ENCODE measurements around the gene AP2A2. TPM values are rescaled to one million over a fixed set of nuclear protein-coding genes. Genes with fewer than 3 reads are reported as not detected.

AP2A2 gene
- total RNA-seq, 1 donor from 2014 or later, result 89.1 TPM

GRCh38 chr11:1041936-1042608 lies 116.4 kb downstream of the AP2A2 start:
- H3K36me3 Mint-ChIP-seq, result no peaks in the 10 kb centered on the region
- no peak overlapping the region for H3K4me3 Mint-ChIP-seq
- H3K4me1 Mint-ChIP-seq, result no peaks in the 10 kb centered on the region
- H3K9me3 Mint-ChIP-seq, result peaks cover 6% of the 10 kb centered on the region
- no peak overlapping the region for H3K27ac Mint-ChIP-seq
- TF ChIP-seq, protein P1, sequence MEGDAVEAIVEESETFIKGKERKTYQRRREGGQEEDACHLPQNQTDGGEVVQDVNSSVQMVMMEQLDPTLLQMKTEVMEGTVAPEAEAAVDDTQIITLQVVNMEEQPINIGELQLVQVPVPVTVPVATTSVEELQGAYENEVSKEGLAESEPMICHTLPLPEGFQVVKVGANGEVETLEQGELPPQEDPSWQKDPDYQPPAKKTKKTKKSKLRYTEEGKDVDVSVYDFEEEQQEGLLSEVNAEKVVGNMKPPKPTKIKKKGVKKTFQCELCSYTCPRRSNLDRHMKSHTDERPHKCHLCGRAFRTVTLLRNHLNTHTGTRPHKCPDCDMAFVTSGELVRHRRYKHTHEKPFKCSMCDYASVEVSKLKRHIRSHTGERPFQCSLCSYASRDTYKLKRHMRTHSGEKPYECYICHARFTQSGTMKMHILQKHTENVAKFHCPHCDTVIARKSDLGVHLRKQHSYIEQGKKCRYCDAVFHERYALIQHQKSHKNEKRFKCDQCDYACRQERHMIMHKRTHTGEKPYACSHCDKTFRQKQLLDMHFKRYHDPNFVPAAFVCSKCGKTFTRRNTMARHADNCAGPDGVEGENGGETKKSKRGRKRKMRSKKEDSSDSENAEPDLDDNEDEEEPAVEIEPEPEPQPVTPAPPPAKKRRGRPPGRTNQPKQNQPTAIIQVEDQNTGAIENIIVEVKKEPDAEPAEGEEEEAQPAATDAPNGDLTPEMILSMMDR (IDR thresholded peaks at IDR 0.05; ENCODE audit: unreplicated experiment), result no peak
- DNase-seq (ENCODE audit: low spot score in 2 of 2, unreplicated experiment in 2 of 2), result no peak
- peaks cover 8% of the 10 kb centered on the region for H3K27me3 Mint-ChIP-seq (ENCODE audit: low read depth)

- peaks cover 6% of the 10 kb centered on the region for H3K9me3 Mint-ChIP-seq
Measured at GRCh38 chr11:1042626-1043562, 117.2 kb downstream of the AP2A2 start.

DNA sequence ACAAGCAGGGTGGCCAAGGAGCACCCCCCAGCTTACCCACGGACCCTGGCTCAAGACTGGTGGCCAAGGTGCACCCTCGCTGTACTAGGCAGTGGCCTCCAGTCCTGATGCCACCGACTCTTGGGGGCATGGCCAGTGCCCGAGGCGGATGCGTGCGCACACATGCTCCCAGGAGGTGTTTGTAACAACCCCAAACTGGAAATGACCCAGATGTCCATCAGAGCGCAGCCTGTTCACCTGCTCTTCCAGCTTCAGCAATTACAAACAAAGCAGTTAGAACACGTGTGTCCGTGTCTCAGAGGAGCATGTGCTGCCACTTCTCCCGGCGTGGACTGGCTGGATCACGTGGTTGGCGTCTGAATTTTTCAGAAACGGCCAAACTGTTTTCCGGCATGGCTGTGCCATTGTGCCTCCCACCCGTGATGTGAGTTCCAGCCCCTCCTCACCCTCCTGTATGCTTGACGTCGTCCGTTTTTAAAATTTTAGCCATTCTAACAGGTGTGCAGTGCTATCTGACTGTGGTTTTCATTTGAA lies 118.0 kb downstream of the AP2A2 start:
- TF ChIP-seq, protein P1 (IDR thresholded peaks at IDR 0.05; ENCODE audit: unreplicated experiment), result no peak
- DNase-seq (ENCODE audit: low spot score in 2 of 2, unreplicated experiment in 2 of 2), result no peak
- Mint-ChIP-seq H3K4me1 (no peaks in the 10 kb centered on the region), H3K4me3 (no peak overlapping the region), H3K27me3 (ENCODE audit: low read depth) (peaks cover 15% of the 10 kb centered on the region), H3K27ac (no peak overlapping the region), H3K9me3 (peaks cover 6% of the 10 kb centered on the region), H3K36me3 (no peaks in the 10 kb centered on the region)

More at GRCh38 chr11:1042626-1043562, 117.2 kb downstream of the AP2A2 start:
- no peak overlapping the region for H3K4me3 Mint-ChIP-seq
- TF ChIP-seq, protein P1 (IDR thresholded peaks at IDR 0.05; ENCODE audit: unreplicated experiment), result no peak
- no peaks in the 10 kb centered on the region for H3K36me3 Mint-ChIP-seq
- no peak overlapping the region for H3K27ac Mint-ChIP-seq
- DNase-seq (ENCODE audit: low spot score in 2 of 2, unreplicated experiment in 2 of 2), result peak in 1 of 2 experiments; percentile 10
- H3K4me1 Mint-ChIP-seq, result no peaks in the 10 kb centered on the region
- H3K27me3 Mint-ChIP-seq (ENCODE audit: low read depth), result peaks cover 11% of the 10 kb centered on the region

- H3K27ac Mint-ChIP-seq, result no peak overlapping the region
- no peak overlapping the region for H3K4me3 Mint-ChIP-seq
Measured at GRCh38 chr11:1044160-1044559, 118.5 kb downstream of the AP2A2 start.

GRCh38 chr11:1047595-1048156 lies 122.0 kb downstream of the AP2A2 start:
- TF ChIP-seq, protein P1 (IDR thresholded peaks at IDR 0.05; ENCODE audit: unreplicated experiment), result no peak
- H3K27ac Mint-ChIP-seq, result no peak overlapping the region
- H3K27me3 Mint-ChIP-seq (ENCODE audit: low read depth), result peaks cover 16% of the 10 kb centered on the region
- DNase-seq (ENCODE audit: low spot score in 2 of 2, unreplicated experiment in 2 of 2), result no peak
- peaks cover 6% of the 10 kb centered on the region for H3K9me3 Mint-ChIP-seq
- no peaks in the 10 kb centered on the region for H3K4me1 Mint-ChIP-seq
- H3K4me3 Mint-ChIP-seq, result no peak overlapping the region
- no peaks in the 10 kb centered on the region for H3K36me3 Mint-ChIP-seq

More at GRCh38 chr11:1044160-1044559, 118.5 kb downstream of the AP2A2 start:
- Mint-ChIP-seq H3K27me3 (ENCODE audit: low read depth) (peaks cover 16% of the 10 kb centered on the region), H3K36me3 (no peaks in the 10 kb centered on the region), H3K9me3 (peaks cover 6% of the 10 kb centered on the region), H3K4me1 (no peaks in the 10 kb centered on the region)
- TF ChIP-seq, protein P1 (IDR thresholded peaks at IDR 0.05; ENCODE audit: unreplicated experiment), result no peak
- DNase-seq (ENCODE audit: low spot score in 2 of 2, unreplicated experiment in 2 of 2), result no peak
